HG03196 (cell line): ENCODE data around the gene OBSCN.
"Not testable (repeated sequence)": the region's sequence is repeated elsewhere in the genome, so short reads cannot be mapped to it uniquely, and the experiment has no call there.

Experiments used
- ATAC-seq: cut with Tn5 transposase; IDR thresholded peaks from one replicate; pipeline ENCODE4 v1.9.1; 2021; ENCODE audit not compliant: unreplicated experiment

Gene OBSCN

DNA sequence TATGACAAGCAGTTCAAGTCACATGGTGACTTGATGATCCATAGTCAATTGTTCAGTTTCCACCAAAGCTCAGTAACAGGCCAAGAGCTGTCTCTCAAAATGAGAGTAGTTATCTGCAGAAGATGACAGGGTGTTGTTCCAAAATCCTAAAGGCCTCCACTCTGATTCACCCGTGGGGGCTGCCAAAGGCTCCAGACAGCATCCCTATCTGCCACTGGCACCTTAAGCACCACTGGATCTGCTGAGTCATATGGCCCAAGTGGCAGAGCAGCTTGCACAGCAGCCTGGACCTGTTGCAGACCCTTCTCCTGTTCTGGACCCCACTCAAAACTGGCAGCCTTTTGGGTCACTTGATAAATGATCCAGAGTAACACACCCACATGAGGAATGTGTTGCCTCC is 44.6 kb downstream of the OBSCN start:
- ATAC-seq: not testable (repeated sequence)

GRCh38 chr1:228256626-228257375 is 49.0 kb downstream of the OBSCN start:
- no peak for ATAC-seq

DNA sequence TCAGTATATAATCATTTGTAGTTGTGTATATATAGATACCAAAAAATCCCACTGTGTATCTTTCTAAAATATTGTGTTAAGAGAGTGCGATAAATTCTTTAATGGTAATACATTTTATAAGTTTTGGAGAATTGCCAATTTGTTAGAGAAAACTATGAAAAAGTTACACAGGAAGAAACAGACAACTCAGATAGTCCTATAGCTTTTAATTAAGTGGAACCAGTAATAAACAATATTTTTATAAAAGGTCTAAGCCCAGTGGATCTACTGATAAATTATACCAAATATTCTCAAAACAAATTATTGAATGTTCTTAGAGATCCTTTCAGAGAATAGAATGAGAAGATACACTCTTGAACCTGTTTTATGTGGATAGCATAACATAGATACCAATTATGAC is 50.6 kb downstream of the OBSCN start:
- ATAC-seq: no peak

- no peak for ATAC-seq
Observed at GRCh38 chr1:228259368-228259894, 51.6 kb downstream of the OBSCN start.

GRCh38 chr1:228259951-228260350 is 52.1 kb downstream of the OBSCN start:
- ATAC-seq: no peak

DNA sequence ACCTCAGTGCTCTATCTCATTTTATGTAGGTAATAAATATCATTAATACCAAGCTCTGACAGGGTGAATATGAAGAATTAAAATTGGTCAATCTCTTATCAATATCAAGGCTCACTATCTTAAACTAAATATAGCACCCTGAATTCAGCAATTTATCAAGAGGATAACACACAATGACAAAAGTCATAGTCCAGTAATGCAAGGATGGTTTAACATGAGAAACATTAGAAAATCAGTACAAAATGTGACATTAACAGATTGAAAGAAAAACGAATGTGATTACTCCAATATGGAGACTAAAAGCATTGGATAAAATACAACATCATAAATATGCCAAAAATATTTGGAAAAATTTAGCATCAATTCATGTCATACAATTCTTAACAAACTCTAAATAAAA is 53.9 kb downstream of the OBSCN start:
- ATAC-seq: no peak

DNA sequence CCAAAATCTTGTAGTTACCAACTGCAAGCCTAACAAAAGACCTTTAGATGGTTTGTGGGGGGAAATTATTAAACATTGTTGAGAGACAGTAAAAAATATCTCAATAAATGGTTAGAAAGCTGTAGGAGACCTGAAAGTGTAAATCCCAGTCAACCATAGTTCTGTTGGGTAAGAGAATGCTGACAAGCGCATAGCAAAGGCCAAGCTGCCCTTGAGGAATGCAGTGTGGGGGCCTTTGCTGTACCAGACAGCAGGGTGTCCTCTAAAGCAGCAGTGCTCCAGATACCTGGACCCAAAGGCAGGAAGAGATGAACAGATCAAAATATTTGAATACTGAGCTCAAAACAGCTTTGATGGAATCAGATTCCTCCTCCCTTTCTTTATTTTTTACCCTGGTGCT is 54.6 kb downstream of the OBSCN start:
- ATAC-seq: no peak

GRCh38 chr1:228263636-228264035 is 55.8 kb downstream of the OBSCN start:
- ATAC-seq: no peak

GRCh38 chr1:228264090-228264829 is 56.4 kb downstream of the OBSCN start:
- no peak for ATAC-seq

DNA sequence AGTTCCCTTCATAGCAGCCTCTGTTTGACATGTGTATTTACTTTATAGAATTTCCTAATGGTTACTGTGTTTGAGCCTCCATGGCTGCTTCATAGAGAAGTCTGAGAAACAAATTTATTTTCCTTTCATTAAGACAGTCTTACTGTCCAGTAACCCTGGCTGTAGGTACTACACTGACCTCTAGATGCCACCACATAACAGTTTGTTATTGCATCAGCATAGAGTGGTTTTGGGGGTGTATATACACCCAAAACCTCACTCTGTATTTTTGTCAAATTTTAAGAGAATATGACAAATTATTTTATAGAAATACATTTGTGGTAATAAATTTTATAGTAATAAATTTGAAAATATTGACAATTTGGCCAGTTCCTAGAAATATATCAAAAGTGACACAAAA is 57.3 kb downstream of the OBSCN start:
- ATAC-seq: no peak

DNA sequence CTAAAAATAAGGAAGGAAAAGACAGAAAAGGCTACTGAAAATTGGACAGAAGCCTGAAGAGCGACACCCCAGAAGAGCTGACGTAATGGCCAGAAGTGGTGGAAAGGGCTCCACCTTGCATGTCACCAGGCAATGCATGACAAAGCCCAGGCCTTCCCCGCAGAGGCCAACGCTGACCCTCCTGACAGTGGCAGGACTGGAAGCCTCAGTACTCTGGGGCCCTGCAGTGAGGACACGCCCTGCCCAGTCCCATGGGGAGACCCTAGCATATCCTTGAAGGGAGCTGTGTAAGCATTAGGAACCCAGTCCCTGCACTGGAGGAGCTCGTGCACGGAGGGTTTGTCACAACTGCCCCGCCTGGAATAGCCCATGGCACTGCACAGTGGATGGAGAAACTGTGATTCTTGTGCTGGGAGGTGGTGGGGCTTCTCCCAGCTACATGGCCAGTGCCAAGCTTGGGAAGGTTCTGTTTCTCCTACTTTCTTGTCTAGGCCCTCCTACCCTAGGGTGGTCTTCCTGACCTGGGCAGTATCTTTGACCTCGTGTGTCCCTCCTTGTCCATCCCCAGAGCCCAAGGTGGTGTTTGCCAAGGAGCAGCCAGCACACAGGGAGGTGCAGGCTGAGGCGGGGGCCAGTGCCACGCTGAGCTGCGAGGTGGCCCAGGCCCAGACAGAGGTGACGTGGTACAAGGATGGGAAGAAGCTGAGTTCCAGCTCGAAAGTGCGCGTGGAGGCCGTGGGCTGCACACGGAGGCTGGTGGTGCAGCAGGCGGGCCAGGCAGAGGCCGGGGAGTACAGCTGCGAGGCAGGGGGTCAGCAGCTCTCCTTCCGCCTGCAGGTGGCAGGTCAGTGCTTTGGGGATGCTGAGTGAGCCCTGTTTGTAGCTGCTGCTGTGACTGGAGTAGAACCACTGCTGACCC is 60.4 kb downstream of the OBSCN start:
- ATAC-seq: no peak

DNA sequence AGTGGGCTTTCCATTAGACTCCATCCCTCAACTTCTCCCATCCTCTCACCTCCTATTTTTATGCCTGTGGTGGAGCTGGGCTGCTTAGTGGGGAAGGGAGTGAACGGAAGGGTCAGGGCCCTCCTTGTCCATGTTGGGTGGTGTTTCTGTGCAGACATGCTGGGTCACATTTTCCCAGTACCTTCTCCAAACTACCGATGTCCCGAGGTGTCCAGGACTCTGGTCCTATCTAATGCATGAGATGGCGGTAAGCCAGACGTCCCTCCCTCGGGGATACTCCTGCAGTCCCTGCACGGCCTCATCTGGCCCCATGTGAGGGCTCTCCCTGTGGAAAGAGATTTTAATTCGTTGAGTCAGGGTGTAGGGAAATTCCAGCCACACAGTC is 61.0 kb downstream of the OBSCN start:
- ATAC-seq: no peak

GRCh38 chr1:228269431-228269830 is 61.6 kb downstream of the OBSCN start:
- ATAC-seq: not testable (repeated sequence)

- no peak for ATAC-seq
Observed at GRCh38 chr1:228270032-228270431, 62.2 kb downstream of the OBSCN start.

DNA sequence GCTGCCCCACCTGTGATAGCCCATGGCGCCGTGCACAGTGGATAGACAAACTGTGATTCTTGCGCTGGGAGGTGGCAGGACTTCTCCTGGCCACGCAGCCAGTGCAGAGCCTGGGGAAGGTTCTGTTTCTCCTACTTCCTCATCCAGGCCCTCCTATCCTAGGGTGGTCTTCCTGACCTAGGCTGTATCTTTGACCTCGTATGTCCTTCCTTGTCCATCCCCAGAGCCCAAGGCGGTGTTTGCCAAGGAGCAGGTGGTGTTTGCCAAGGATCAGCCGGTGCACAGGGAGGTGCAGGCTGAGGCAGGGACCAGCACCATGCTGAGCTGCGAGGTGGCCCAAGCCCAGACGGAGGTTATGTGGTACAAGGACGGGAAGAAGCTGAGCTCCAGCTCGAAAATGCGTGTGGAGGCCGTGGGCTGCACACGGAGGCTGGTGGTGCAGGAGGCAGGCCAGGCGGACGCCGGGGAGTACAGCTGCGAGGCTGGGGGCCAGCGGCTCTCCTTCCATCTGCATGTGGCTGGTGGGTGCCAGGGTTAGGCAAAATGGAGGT is 63.9 kb downstream of the OBSCN start:
- no peak for ATAC-seq

GRCh38 chr1:228272331-228272791 is 64.5 kb downstream of the OBSCN start:
- no peak for ATAC-seq

GRCh38 chr1:228272831-228273571 is 65.2 kb downstream of the OBSCN start:
- ATAC-seq: no peak

- no peak for ATAC-seq
Observed at GRCh38 chr1:228273720-228274451, 66.0 kb downstream of the OBSCN start.

DNA sequence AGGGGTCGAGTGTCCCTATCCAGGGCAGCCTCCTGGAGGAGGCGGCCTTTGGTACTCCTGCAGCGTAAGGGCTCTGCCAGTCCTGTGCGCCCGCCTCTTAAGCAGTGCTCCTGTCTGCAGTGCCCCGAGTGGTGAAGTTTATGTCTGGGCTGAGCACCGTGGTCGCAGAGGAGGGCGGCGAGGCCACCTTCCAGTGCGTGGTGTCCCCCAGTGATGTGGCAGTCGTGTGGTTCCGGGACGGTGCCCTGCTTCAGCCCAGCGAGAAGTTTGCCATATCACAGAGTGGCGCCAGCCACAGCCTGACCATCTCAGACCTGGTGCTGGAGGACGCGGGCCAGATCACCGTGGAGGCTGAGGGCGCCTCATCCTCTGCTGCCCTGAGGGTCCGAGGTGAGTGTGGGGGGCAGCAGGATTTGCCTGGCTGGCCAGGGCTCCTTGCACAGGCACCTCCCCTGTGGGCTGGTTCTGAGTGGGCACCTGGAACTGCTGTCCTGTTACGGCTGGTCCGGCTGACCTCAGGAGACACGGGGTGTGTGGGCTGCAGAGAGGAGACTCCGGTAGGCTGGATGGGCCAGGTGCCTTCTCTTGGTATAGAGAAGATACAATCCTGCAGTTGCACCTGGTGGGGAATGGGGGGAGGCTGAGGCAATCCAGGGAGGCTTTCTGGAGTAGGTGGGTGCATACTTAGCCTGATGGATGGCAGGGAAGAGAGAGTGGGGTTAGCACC is 66.8 kb downstream of the OBSCN start:
- ATAC-seq: no peak
